Heart left ventricle (tissue), 16 donors: ENCODE results near the gene CCDC85C. TPM values are rescaled to one million over a fixed set of nuclear protein-coding genes. Genes with fewer than 3 reads are reported as not detected.
A peak's percentile ranks its signal among the peaks of the same experiment; 100 is the strongest.

Source experiments
- ATAC-seq, 4 donors: fragments of 200-7000 bp; cut with Tn5 transposase; one replicate each; pipeline ENCODE4 v1.9.1; 2020 to 2022; ENCODE audit warnings: moderate library complexity in 4 of 4, mild to moderate bottlenecking in 3 of 4, moderate number of reproducible peaks in 1 of 4
- DNase-seq, 5 donors: peaks; one replicate each; pipeline ENCODE4 v3.0.0-alpha.2; 2020
- H3K27ac ChIP-seq, 12 donors: fragments of 200-600 bp; sonication (generic) in 4 of 12; one replicate each; pipeline versions ENCODE4 v1.5.0 to v1.8.0; 2016 to 2022; ENCODE audit warnings: mild to moderate bottlenecking in 2 of 12
- H3K27me3 ChIP-seq, 9 donors: fragments of 200-600 bp; sonication (generic) in 2 of 9; one replicate each; pipeline versions ENCODE4 v1.5.1 to v1.8.0; 2016 to 2022; ENCODE audit warnings: mild to moderate bottlenecking in 3 of 9
- H3K36me3 ChIP-seq, 9 donors: fragments of 200-600 bp; sonication (generic) in 2 of 9; one replicate each; pipeline versions ENCODE4 v1.5.0 to v1.8.0; 2018 to 2022; ENCODE audit warnings: mild to moderate bottlenecking in 2 of 9
- H3K4me1 ChIP-seq, 12 donors: fragments of 200-600 bp; sonication (generic) in 4 of 12; one replicate each; pipeline versions ENCODE4 v1.5.0 to v1.8.0; 2016 to 2022; ENCODE audit warnings: mild to moderate bottlenecking in 3 of 12
- H3K4me3 ChIP-seq, 12 donors: fragments of 200-600 bp; sonication (generic) in 4 of 12; one replicate each; pipeline versions ENCODE4 v1.5.0 to v1.8.0; 2017 to 2022; ENCODE audit warnings: mild to moderate bottlenecking in 9 of 12, moderate library complexity in 4 of 12
- H3K9me3 ChIP-seq, 12 donors: fragments of 200-600 bp; sonication (generic) in 4 of 12; one replicate each; pipeline versions ENCODE4 v1.5.0 to v1.8.0; 2016 to 2022; ENCODE audit warnings: mild to moderate bottlenecking in 1 of 12
- POLR2A ChIP-seq, 2 donors: fragments of 450-650 bp; IDR thresholded peaks; one replicate each; pipeline ENCODE4 v1.6.1; 2017; ENCODE audit warnings: antibody characterized with exemption in 2 of 2, mild to moderate bottlenecking in 2 of 2, moderate library complexity in 2 of 2
- WGBS, 4 donors: extraction: QIAGEN DNeasy Blood & Tissue Kit in 2 of 4; methylation state at CpG; one replicate each; pipeline versions ENCODE4 v1.1.5 to v1.1.7; 2013 to 2018; 5-methylcytosine and 5-hydroxymethylcytosine counted together
- intact Hi-C, 10 donors: fragments of 100-400 bp; cut with DNase I; formaldehyde crosslinking; loops; one replicate each; pipeline versions ENCODE4 v1.11.1 to v1.14.2; 2022
- polyA plus RNA-seq, 2 donors: library from polyadenylated mRNA; stranded (reverse); fragments of 200-250 nt; gene quantifications; one replicate each; pipeline ENCODE4 v1.2.3, GENCODE V29; 2013
- total RNA-seq, 9 donors: library from RNA; depleted of rRNA in 2 of 9; stranded (reverse); fragments of >200 nt in 2 of 9; fragmentation: NEBNext Ultra II Directional in 3 of 9; extraction: Animal tissue kit (Norgen Biotek cat#: 25700) in 3 of 9; gene quantifications; one replicate each; pipeline versions ENCODE4 v1.1.0 to v1.2.4, GENCODE V29; 2016 to 2023
- TF ChIP-seq, protein P1 (sequence below), 12 donors: fragments of 200-600 bp; sonication (generic) in 4 of 12; IDR thresholded peaks; one replicate each; pipeline versions ENCODE4 v1.5.0 to v1.8.0; 2018 to 2022; ENCODE audit warnings: antibody characterized with exemption in 12 of 12, mild to moderate bottlenecking in 5 of 12
- donor health status: ischemic (EF 13 %, LVEDD 7.1; RV severe dilation, severe dysfunction).
- donor health status: healthy with polysubstance abuse.
- donor health status: DM: no; HTN: yes; CAD: no.
- donor health status: DM: no; HTN: no; CAD: no.
- donor health status: ischemic (EF 25% LVEDD 6.9; RV normal size, moderate dysfunction).
- donor health status: ischemic (EF 25% LVEDD 5.7; RV mildly dilated, moderate dysfunction).
- donor health status: healthy.
- donor health status: DM: yes; HTN: yes; CAD: no.
- donor health status: ischemic (EF 35%, LVEDD 5.7; RV mildly dilated, moderate dysfunction).
- donor health status: nonischemic (EF 11% LVEDD 7.7; RV severe dilation, severe dysfunction).
- donor health status: DM: yes; HTN: yes; CAD: no.
- donor health status: PGD.
- donor health status: ischemic (EF 29% LVEDD 5.4; RV normal size, mild dysfunction).
- donor health status: nonischemic (EF 23%, LVEDD 6.1; RV moderate dilation, normal function).

CCDC85C gene
- total and polyA plus RNA-seq, 11 donors: 22.5 to 45.4 (median 29.7) TPM

DNA sequence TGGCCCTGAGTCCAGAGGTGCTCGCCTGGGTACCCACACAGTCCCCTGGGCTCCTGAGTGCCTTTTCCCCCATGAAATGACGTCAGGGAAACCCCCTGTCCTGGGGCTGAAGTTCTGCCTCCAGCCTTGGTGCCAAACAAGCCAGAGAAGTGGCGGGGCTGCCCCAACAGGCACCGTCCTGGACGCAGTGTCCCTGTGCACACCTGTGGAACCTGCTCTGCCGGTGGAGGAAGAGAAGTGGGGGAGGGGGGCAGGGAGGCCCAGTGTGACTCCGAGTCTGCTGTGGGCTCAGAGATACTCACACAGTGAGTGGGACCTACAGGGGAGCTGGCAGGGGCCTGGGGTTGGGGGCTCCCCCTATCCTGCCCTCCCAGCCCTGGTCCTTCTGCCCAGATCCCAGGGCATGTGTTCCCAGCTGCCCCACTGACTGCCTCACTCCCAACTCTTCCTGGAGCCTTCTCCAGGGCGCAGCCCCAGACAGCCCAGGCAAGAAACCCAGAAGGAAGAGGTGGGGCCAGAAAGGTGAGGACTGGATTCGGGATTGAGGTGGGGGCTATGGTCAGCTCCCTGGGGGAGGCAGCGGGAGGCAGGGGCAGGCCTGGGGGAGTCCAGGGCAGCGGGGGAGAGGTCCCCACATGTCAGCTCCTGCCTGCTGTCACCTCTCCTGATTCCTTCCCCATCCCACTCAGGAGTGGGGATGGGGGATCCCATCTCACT is 24.7 kb downstream of the CCDC85C start:
- ATAC-seq (peak in 1 of 4 donors; percentile 3), DNase-seq (no peak)
- H3K36me3 ChIP-seq: no peaks in the 10 kb centered on the region
- peak overlapping the region; percentile 52 to 88 (median 78) for H3K27ac ChIP-seq
- TF ChIP-seq POLR2A (IDR thresholded peaks at IDR 0.05): no peak
- TF ChIP-seq, protein P1, sequence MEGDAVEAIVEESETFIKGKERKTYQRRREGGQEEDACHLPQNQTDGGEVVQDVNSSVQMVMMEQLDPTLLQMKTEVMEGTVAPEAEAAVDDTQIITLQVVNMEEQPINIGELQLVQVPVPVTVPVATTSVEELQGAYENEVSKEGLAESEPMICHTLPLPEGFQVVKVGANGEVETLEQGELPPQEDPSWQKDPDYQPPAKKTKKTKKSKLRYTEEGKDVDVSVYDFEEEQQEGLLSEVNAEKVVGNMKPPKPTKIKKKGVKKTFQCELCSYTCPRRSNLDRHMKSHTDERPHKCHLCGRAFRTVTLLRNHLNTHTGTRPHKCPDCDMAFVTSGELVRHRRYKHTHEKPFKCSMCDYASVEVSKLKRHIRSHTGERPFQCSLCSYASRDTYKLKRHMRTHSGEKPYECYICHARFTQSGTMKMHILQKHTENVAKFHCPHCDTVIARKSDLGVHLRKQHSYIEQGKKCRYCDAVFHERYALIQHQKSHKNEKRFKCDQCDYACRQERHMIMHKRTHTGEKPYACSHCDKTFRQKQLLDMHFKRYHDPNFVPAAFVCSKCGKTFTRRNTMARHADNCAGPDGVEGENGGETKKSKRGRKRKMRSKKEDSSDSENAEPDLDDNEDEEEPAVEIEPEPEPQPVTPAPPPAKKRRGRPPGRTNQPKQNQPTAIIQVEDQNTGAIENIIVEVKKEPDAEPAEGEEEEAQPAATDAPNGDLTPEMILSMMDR (IDR thresholded peaks at IDR 0.05): no peak
- no peaks in the 10 kb centered on the region for H3K27me3 ChIP-seq
- H3K9me3 ChIP-seq: no peaks in the 10 kb centered on the region
- H3K4me1 ChIP-seq: peaks cover 2 to 79% (median 52%) of the 10 kb centered on the region in 12 donors
- H3K4me3 ChIP-seq: peak overlapping the region in 2 of 12 donors; percentile 3 to 6
- intact Hi-C loops: no loop called here
- whole genome bisulfite sequencing, 4 donors: 64 to 80% (median 66%) methylated on average over 6 to 11 of the region's 11 CpGs

DNA sequence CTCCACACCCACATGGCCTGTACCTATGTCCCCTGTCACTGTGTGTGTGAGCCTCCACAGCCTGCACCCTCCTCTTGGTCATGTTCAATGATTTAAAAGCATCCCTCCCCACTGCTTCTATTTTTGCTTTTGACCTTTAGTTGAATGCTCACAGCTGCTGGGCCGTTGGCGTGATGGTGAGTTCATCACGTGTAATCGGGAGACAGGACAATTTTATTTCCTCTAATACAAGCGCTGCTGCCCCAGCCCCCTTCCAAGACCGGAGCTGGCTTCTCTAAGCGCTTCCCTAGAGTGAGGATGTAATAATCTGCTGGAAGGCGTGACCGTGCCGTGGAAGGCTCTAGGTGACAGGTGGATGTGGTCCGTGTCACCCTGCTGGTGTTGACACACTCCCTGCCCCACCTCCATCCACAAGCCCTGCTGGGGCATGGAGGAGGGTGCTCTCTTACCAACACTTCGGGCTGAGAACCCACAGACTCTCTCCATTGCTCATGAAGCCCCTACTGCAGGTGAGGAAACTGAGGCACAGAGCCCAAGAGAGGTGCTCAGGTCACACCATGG is 25.4 kb downstream of the CCDC85C start:
- Histone ChIP-seq H3K9me3 (no peaks in the 10 kb centered on the region), H3K4me3 (peak overlapping the region in 2 of 12 donors; percentile 3 to 6), H3K27ac (peak overlapping the region; percentile 52 to 88 (median 78)), H3K4me1 (peaks cover 2 to 86% (median 58%) of the 10 kb centered on the region in 12 donors), H3K27me3 (no peaks in the 10 kb centered on the region), H3K36me3 (no peaks in the 10 kb centered on the region)
- intact Hi-C loops: no loop called here
- 31 to 48% (median 37%) methylated on average over 12 of the region's 12 CpGs for WGBS, 4 donors
- DNase-seq (peak in 2 of 5 donors; percentile 73 to 75), ATAC-seq (peak; percentile 43 to 70 (median 57))
- TF ChIP-seq POLR2A (IDR thresholded peaks at IDR 0.05): no peak
- TF ChIP-seq, protein P1 (IDR thresholded peaks at IDR 0.05): no peak

DNA sequence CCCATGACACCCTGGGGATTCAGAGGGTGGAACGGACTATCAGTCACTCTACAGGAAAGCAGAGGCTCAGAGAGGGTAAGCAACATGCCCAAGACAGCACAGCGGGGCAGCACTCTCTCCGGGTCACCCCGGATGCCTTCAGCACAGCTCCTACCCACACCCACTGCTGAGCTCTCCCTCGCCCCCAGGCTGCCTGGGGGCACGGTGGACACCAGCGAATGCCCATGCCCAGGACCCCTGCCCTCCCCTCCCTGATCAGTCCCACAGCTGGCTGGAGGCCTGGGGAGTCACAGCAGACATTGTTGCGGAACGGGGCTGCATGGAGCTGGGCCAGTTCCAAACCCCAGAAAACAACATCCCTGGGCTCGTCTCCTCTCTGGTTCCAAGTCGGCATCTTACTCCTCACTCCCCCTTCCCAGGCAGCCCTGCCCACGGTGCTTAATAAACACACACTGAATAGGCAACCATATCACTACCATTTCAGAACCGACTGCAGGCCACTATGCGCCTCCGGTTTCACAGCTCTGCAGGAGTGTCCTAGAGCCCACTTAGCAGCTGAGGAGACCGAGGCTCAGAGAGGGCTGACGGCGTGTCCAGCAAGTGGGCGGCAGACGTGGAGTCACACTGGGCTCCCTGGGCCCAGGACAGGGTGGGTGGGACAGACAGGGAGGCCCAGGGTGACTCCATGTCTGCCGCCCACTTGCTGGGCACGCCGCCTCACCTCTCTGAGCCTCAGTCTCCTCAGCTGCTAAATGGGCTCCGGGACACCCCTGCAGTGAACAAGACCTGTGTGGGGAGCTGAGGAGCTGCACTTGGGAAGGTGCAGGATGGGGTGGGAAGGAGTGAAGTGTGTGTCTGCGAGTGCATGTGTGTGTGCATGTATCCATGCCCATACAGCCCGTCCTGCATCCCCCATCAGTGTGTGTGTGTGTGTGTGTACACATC is 27.0 kb downstream of the CCDC85C start:
- H3K4me1 ChIP-seq: peaks cover 2 to 96% (median 72%) of the 10 kb centered on the region in 12 donors

More for the DNA sequence above, 27.0 kb downstream of the CCDC85C start:
- 75 to 82% (median 77%) methylated on average over 18 to 26 of the region's 26 CpGs for WGBS, 4 donors
- TF ChIP-seq, protein P1 (IDR thresholded peaks at IDR 0.05): no peak
- TF ChIP-seq POLR2A (IDR thresholded peaks at IDR 0.05): no peak
- Histone ChIP-seq H3K27me3 (no peaks in the 10 kb centered on the region), H3K4me3 (no peak overlapping the region), H3K36me3 (no peaks in the 10 kb centered on the region), H3K9me3 (no peaks in the 10 kb centered on the region), H3K27ac (peak overlapping the region in 10 of 12 donors; percentile 55 to 91 (median 82))
- no peak for ATAC-seq
- intact Hi-C loops: no loop called here
- no peak for DNase-seq
